K562 (cell line): ENCODE results near the gene VRK3. TPM values are rescaled to one million over a fixed set of nuclear protein-coding genes. Genes with fewer than 3 reads are reported as not detected.

Source experiments
- CHD1 ChIP-seq: fragments of 200-600 bp; sonication (generic); IDR thresholded peaks from one replicate; pipeline ENCODE4 v1.6.1; 2012; ENCODE audit warnings: mild to moderate bottlenecking, moderate library complexity, low read length, inconsistent platforms
- ELK1 ChIP-seq: sonication (generic); formaldehyde crosslinking; IDR thresholded peaks from 2 replicates; pipeline ENCODE4 v1.8.1; 2022; ENCODE audit warnings: missing genetic modification reagents
- FOXK2 ChIP-seq, 2 experiments: fragments of 450-650 bp; IDR thresholded peaks in 1 of 2; conservative IDR thresholded peaks in 1 of 2; 2 replicates each; pipeline ENCODE4 v1.6.1; 2016; ENCODE audit warnings: low read depth in 2 of 2, mild to moderate bottlenecking in 1 of 2
- KHSRP ChIP-seq: fragments of 450-650 bp; IDR thresholded peaks from 2 replicates; pipeline ENCODE4 v1.6.1; 2017
- NFE2L1 ChIP-seq: fragments of 450-650 bp; IDR thresholded peaks from 2 replicates; pipeline ENCODE4 v1.6.1; 2016; ENCODE audit warnings: missing genetic modification characterization, low read depth, mild to moderate bottlenecking, missing compliant biosample characterization, moderate library complexity, borderline replicate concordance
- NR3C1 ChIP-seq: sonication (generic); formaldehyde crosslinking; IDR thresholded peaks from 2 replicates; pipeline ENCODE4 v1.8.1; 2022; ENCODE audit warnings: missing genetic modification reagents
- PKNOX1 ChIP-seq: fragments of 450-650 bp; IDR thresholded peaks from 2 replicates; pipeline ENCODE4 v1.6.1; 2016
- PTRF ChIP-seq: fragments of 450-650 bp; IDR thresholded peaks from 2 replicates; pipeline ENCODE4 v1.6.1; 2016; ENCODE audit warnings: mild to moderate bottlenecking, missing genetic modification characterization, missing compliant biosample characterization
- ZHX1 ChIP-seq: fragments of 150-350 bp; conservative IDR thresholded peaks from 2 replicates; pipeline ENCODE4 v1.6.1; 2014; ENCODE audit warnings: low read length
- ZNF444 ChIP-seq: fragments of 250-450 bp; sonication (Bioruptor Pico); IDR thresholded peaks from 2 replicates; pipeline ENCODE4 v1.4.0; 2020; ENCODE audit warnings: mild to moderate bottlenecking, moderate library complexity
- ZNF77 ChIP-seq: fragments of 250-450 bp; sonication (Bioruptor Pico); IDR thresholded peaks from 2 replicates; pipeline ENCODE4 v1.5.0; 2020
- polyA plus RNA-seq, 8 experiments: library from polyadenylated mRNA; depleted of rRNA in 4 of 8; stranded (reverse) in 5 of 8; unstranded in 3 of 8; fragments of >200 nt; fragmentation: Nextera tagmentation in 2 of 8; fragmentation: Illumina TruSeq in 1 of 8; extraction: Ambion mirVana in 2 of 8; extraction: Trizol in 1 of 8; gene quantifications; 2 replicates each; pipeline versions ENCODE4 v1.2.1 to v1.2.3, GENCODE V29; 2011 to 2014; ENCODE audit warnings: inconsistent platforms in 1 of 8, missing spikeins in 1 of 8
- total RNA-seq, 7 experiments: library from RNA; depleted of rRNA in 6 of 7; stranded (reverse); fragments of >200 nt in 6 of 7; fragmentation: Illumina TruSeq in 2 of 7; extraction: Trizol in 2 of 7; gene quantifications; 2 replicates each; pipeline versions ENCODE4 v1.2.1 to v1.2.3, GENCODE V29; 2011 to 2021; ENCODE audit warnings: low replicate concordance in 1 of 7

The VRK3 gene
- total and polyA plus RNA-seq, 9 of the 15 experiments (the other 6 are each of a cell fraction or from before 2014, with no cell fraction given) = 25.6 to 94.3 (median 42.9) TPM

GRCh38 chr19:49932041-49932451, 93.1 kb downstream of the VRK3 start (continued):
- TF ChIP-seq NR3C1 (CRISPR knock-in tag) (no peak), ZNF444 (CRISPR knock-in tag) (no peak), NFE2L1 (no peak), ELK1 (CRISPR knock-in tag) (no peak), PTRF (tag) (no peak), KHSRP (peak; percentile 52; the same call in 1 of the 2 replicates), FOXK2 (conservative IDR thresholded peaks at IDR 0.05 in 1 of 2, IDR thresholded peaks at IDR 0.05 in 1 of 2; ENCODE audit: low read depth in 2 of 2) (no peak), ZHX1 (no peak), ZNF77 (CRISPR knock-in tag) (no peak), CHD1 (no peak), PKNOX1 (0 out of 2 replicates have a peak, but pooled peaks have one; percentile 6)
